Left lung (tissue), 10 donors: ENCODE results near the gene SND1. TPM values are rescaled to one million over a fixed set of nuclear protein-coding genes. Genes with fewer than 3 reads are reported as not detected.
"Not testable (repeated sequence)": the region's sequence is repeated elsewhere in the genome, so short reads cannot be mapped to it uniquely, and the experiment has no call there.

Experiments
- ATAC-seq: fragments of 200-7000 bp; cut with Tn5 transposase; one replicate; pipeline ENCODE4 v1.9.1; 2020; ENCODE audit warnings: moderate library complexity
- DNase-seq, 4 donors: peaks; one replicate each; pipeline ENCODE4 v3.0.0-alpha.2; 2013 to 2020
- H3K27ac ChIP-seq, 2 donors: fragments of 200-600 bp; sonication (generic) in 1 of 2; one replicate each; pipeline versions ENCODE4 v1.5.0 to v1.8.0; 2020 to 2021
- H3K27me3 ChIP-seq, 2 donors: fragments of 200-600 bp; sonication (generic) in 1 of 2; one replicate each; pipeline versions ENCODE4 v1.5.0 to v1.8.0; 2020 to 2021
- H3K36me3 ChIP-seq, 2 donors: fragments of 200-600 bp; sonication (generic) in 1 of 2; one replicate each; pipeline versions ENCODE4 v1.5.0 to v1.8.0; 2020 to 2021
- H3K4me1 ChIP-seq, 2 donors: fragments of 200-600 bp; one replicate each; pipeline ENCODE4 v1.8.0; 2021
- H3K4me3 ChIP-seq, 2 donors: fragments of 200-600 bp; sonication (generic) in 1 of 2; one replicate each; pipeline versions ENCODE4 v1.5.0 to v1.8.0; 2020 to 2021; ENCODE audit warnings: mild to moderate bottlenecking in 1 of 2
- H3K9me3 ChIP-seq, 2 donors: fragments of 200-600 bp; sonication (generic) in 1 of 2; one replicate each; pipeline versions ENCODE4 v1.5.0 to v1.8.0; 2020 to 2021
- intact Hi-C, 2 donors: fragments of 100-400 bp; cut with DNase I; formaldehyde crosslinking; loops; one replicate each; pipeline versions ENCODE4 v1.11.2 to v1.14.2; 2022
- polyA plus RNA-seq, 6 donors: library from polyadenylated mRNA; unstranded; fragments of 120-200 nt; gene quantifications; one replicate each; pipeline ENCODE4 v1.2.1, GENCODE V29; 2013; ENCODE audit not compliant: insufficient read length in 6 of 6
- total RNA-seq, 2 donors: library from RNA; stranded (reverse); fragmentation: NEBNext Ultra II Directional; extraction: Animal tissue kit (Norgen Biotek cat#: 25700); gene quantifications; one replicate each; pipeline ENCODE4 v1.2.1, GENCODE V29; 2021
- TF ChIP-seq, protein P1 (sequence below), 2 donors: fragments of 200-600 bp; sonication (generic) in 1 of 2; IDR thresholded peaks; one replicate each; pipeline versions ENCODE4 v1.5.0 to v1.8.0; 2021; ENCODE audit warnings: antibody characterized with exemption in 2 of 2
- donor health status: DM: no; HTN: yes; CAD: no.
- donor health status: DM: no; HTN: no; CAD: no.

Gene SND1
- total and polyA plus RNA-seq, 8 donors: 141 to 229 (median 156) TPM

DNA sequence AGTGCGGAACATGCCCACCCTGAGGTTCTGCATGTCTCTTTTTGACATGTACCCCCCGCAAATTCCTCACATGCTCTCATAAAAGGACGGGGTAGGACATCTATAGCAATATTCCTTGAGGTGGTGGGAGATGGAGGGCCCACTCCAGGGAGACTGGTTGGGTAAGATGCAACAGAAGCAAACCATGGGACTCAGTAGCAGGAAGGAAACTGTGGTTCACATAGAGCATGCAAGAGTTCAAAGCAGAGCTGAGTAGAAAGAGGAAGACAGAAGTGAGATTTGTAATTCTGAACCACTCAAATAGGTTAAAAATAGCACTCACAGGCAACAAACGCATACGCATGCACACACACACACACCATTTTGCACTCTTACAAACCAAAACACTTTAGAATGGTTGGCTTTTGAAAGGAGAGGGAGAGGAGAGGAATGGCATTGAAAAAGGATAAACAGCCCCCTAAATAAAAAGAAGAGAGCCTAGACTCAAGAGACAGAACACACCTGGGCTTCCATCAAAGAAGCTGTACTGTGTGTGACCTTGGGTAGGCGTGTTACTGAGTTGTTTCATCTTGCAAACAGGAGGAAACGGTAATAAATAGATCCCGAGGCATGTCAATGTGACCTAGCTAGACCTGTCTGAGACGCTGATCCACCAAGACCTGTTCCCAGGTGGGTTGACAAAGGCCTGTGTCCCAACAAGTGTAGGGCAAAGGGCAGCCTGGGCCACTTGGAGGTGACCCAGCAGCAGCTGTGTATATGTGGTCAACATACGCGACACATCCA lies 456.8 kb downstream of the SND1 start:
- TF ChIP-seq, protein P1, sequence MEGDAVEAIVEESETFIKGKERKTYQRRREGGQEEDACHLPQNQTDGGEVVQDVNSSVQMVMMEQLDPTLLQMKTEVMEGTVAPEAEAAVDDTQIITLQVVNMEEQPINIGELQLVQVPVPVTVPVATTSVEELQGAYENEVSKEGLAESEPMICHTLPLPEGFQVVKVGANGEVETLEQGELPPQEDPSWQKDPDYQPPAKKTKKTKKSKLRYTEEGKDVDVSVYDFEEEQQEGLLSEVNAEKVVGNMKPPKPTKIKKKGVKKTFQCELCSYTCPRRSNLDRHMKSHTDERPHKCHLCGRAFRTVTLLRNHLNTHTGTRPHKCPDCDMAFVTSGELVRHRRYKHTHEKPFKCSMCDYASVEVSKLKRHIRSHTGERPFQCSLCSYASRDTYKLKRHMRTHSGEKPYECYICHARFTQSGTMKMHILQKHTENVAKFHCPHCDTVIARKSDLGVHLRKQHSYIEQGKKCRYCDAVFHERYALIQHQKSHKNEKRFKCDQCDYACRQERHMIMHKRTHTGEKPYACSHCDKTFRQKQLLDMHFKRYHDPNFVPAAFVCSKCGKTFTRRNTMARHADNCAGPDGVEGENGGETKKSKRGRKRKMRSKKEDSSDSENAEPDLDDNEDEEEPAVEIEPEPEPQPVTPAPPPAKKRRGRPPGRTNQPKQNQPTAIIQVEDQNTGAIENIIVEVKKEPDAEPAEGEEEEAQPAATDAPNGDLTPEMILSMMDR (IDR thresholded peaks at IDR 0.05): no peak
- H3K27ac ChIP-seq: no peak overlapping the region
- intact Hi-C loops: no loop called here
- DNase-seq: peak in 1 of 4 donors; percentile 25
- H3K36me3 ChIP-seq: no peaks in the 10 kb centered on the region
- H3K4me3 ChIP-seq: no peak overlapping the region
- peaks cover 7 to 34% of the 10 kb centered on the region in 2 donors for H3K27me3 ChIP-seq
- no peaks in the 10 kb centered on the region for H3K9me3 ChIP-seq
- ATAC-seq: peak; percentile 68
- H3K4me1 ChIP-seq: peaks cover 6 to 34% of the 10 kb centered on the region in 2 donors

DNA sequence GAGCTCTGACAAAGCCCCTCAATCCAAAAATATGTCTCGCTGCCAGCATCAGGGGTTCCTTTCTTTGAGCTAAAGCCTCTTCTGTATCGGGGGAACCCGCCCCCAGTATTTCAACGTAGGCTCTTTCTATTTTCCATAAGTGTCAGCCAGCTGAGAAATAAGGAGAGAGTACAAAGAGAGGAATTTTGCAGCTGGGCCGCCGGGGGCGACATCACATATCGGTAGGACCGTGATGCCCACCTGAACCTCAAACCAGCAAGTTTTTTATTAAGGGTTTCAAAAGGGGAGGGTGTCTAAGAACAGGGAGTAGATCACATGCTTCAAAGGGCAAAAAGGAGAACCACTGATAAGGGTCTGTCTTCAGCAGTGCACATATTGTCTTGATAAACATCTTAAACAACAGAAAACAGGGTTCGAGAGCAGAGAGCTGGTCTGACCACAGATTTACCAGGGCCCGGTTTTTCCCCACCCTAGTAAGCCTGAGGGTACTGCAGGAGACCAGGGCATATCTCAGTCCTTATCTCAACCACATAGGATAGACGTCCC lies 457.5 kb downstream of the SND1 start:
- peaks cover 0 to 29% of the 10 kb centered on the region in 2 donors for H3K4me1 ChIP-seq
- H3K4me3 ChIP-seq, H3K9me3 ChIP-seq, intact Hi-C loops, H3K27ac ChIP-seq, H3K36me3 ChIP-seq, ATAC-seq, DNase-seq: not testable (repeated sequence)
- H3K27me3 ChIP-seq: peaks cover under 1 to 28% of the 10 kb centered on the region in 2 donors

DNA sequence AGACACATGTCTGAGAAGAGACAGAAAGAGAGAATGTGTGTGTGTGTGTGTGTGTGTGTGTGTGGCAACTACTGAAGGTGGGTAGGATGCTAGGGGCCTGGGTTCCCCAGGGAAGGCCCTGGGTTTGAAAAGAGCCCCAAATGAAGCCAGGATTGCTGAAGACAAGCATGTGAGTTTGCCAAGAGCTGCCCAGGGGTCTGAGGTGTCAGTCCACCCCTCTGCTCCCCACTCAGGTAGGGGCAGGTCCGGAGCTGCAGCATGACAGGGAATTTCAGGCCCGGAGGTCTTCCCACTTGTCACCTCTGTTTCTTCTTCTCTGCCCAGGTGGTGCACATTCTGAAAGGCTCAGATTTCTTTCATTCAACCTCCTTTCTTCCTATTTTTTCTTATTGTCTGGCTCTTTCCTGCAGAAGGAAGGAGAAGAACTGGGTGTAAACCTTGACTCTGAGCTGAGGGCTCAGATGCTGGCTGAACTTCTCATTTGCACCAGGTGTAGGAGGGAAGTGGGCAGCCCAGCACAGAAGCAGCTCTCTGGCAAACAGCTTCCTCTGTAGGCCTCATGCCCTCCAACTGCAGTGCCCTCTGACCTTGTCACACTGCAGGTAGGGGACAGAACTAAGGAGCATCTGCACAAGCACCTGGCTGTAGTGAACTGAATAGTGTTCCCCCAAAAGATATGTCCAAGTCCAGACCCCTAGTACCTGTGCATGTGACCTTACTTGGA lies 458.8 kb downstream of the SND1 start:
- DNase-seq (peak in 1 of 4 donors; percentile 24), ATAC-seq (no peak)
- Histone ChIP-seq H3K4me3 (no peak overlapping the region), H3K27ac (no peak overlapping the region), H3K9me3 (no peaks in the 10 kb centered on the region), H3K36me3 (no peaks in the 10 kb centered on the region), H3K4me1 (peaks cover 0 to 28% of the 10 kb centered on the region in 2 donors), H3K27me3 (peaks cover 0 to 14% of the 10 kb centered on the region in 2 donors)
- TF ChIP-seq, protein P1 (IDR thresholded peaks at IDR 0.05): no peak
- intact Hi-C loops: no loop called here

DNA sequence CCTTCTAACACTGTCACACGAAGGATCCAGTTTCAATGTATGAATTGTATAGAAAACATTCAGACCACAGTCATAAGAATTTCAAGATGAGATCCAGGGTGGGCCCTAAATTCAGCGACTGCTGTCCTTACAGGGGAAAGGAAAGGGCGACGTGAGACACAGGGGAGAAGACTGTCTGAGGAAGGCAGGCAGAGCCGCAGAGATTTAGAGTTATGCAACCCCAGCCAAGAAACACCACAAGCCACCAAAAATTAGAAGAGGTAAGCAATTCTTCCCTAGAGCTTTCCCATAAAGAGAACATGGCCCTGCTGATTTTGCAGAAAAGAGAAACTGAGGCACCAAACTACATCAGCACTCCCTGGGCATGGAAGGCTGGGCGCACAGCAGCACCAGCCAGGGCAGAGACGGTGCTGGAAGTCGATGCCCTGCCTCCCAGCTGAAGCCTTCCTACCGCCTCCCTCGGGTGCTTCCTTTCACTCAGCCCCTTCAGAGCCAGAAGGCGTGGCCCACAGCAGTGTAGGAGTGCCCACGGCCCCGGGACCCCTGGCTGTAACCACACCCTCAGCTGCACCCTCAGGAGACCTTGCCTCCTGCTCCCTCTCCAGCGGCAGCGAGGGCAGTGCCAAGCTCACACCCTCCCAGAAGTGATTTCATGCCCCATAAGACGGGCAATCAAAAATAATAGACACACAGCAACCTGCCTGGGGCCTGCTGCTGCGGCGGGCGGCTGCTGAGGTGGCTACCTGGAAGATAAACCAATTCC lies 460.2 kb downstream of the SND1 start:
- peaks cover 0 to 6% of the 10 kb centered on the region in 2 donors for H3K27me3 ChIP-seq
- intact Hi-C loops: no loop called here
- H3K27ac ChIP-seq: no peak overlapping the region
- TF ChIP-seq, protein P1 (IDR thresholded peaks at IDR 0.05): no peak
- ATAC-seq (no peak), DNase-seq (no peak)
- H3K4me3 ChIP-seq: no peak overlapping the region
- no peaks in the 10 kb centered on the region for H3K36me3 ChIP-seq
- H3K9me3 ChIP-seq: no peaks in the 10 kb centered on the region
- H3K4me1 ChIP-seq: peaks cover 0 to 28% of the 10 kb centered on the region in 2 donors

DNA sequence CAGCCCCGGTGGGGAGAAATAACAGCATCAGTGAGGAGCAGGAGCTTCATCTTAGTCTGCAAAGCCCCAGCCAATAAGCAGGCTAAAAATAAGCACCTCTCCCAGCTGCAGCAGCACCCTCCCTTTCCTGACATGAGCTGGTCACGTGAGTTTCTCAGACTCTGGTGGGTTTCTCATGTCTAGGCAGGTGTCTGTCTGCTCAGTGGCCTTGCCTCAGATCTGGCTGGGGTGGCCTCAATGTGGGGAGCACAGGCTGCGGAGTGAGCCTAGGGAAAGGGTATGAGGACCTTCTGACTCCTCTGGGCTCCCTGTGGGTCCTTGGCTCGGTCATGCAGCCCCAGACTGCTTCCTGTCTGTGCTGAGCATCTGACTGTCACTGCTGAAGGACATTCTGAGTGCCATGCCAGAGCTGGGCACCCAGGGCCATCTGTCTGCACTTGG lies 460.8 kb downstream of the SND1 start:
- TF ChIP-seq, protein P1 (IDR thresholded peaks at IDR 0.05): no peak
- Histone ChIP-seq H3K4me3 (no peak overlapping the region), H3K27ac (no peak overlapping the region), H3K9me3 (no peaks in the 10 kb centered on the region), H3K4me1 (peaks cover 0 to 28% of the 10 kb centered on the region in 2 donors), H3K36me3 (no peaks in the 10 kb centered on the region), H3K27me3 (peaks cover 0 to 6% of the 10 kb centered on the region in 2 donors)
- DNase-seq (no peak), ATAC-seq (no peak)
- intact Hi-C loops: no loop called here
